HepG2 (cell line): ENCODE results near the gene TBC1D2B. TPM values are rescaled to one million over a fixed set of nuclear protein-coding genes. Genes with fewer than 3 reads are reported as not detected.

Experiments used
- CEBPZ ChIP-seq: IDR thresholded peaks from 2 replicates; pipeline ENCODE4 v1.6.1; 2012; ENCODE audit warnings: low read length, improper control_type of control experiment
- E2F1 ChIP-seq: sonication (generic); formaldehyde crosslinking; IDR thresholded peaks from 2 replicates; pipeline ENCODE4 v1.5.0; 2020; ENCODE audit warnings: missing genetic modification reagents
- ERF ChIP-seq: IDR thresholded peaks from 2 replicates; pipeline ENCODE4 v1.6.1; 2018; ENCODE audit warnings: missing biosample characterization, missing genetic modification reagents
- GLMP ChIP-seq: sonication (generic); formaldehyde crosslinking; IDR thresholded peaks from 2 replicates; pipeline ENCODE4 v1.9.0; 2021; ENCODE audit warnings: missing genetic modification reagents, mild to moderate bottlenecking, borderline replicate concordance
- HOXA3 ChIP-seq: sonication (generic); formaldehyde crosslinking; IDR thresholded peaks from 2 replicates; pipeline ENCODE4 v1.5.0; 2020; ENCODE audit warnings: missing genetic modification reagents
- HOXA9 ChIP-seq: sonication (generic); formaldehyde crosslinking; IDR thresholded peaks from 2 replicates; pipeline ENCODE4 v1.8.1; 2022; ENCODE audit warnings: missing genetic modification reagents, mild to moderate bottlenecking, moderate library complexity, borderline replicate concordance
- ISL2 ChIP-seq: sonication (generic); formaldehyde crosslinking; IDR thresholded peaks from 2 replicates; pipeline ENCODE4 v1.5.0; 2020; ENCODE audit warnings: missing genetic modification reagents
- MAZ ChIP-seq, 2 experiments: sonication (generic) in 1 of 2; formaldehyde crosslinking in 1 of 2; IDR thresholded peaks; 2 replicates each; pipeline versions ENCODE4 v1.5.0 to v1.6.1; 2012 to 2020; ENCODE audit warnings: low read depth in 2 of 2, mild to moderate bottlenecking in 2 of 2, borderline replicate concordance in 1 of 2, improper control_type of control experiment in 1 of 2, low read length in 1 of 2, missing genetic modification reagents in 1 of 2, moderate library complexity in 1 of 2
- NFKB2 ChIP-seq: sonication (generic); formaldehyde crosslinking; IDR thresholded peaks from 2 replicates; pipeline ENCODE4 v1.4.0; 2020; ENCODE audit warnings: missing genetic modification reagents, borderline replicate concordance
- SMC3 ChIP-seq: IDR thresholded peaks from 2 replicates; pipeline ENCODE4 v1.6.1; 2011; ENCODE audit warnings: low read length, improper control_type of control experiment
- TEAD3 ChIP-seq: optimal IDR thresholded peaks from 2 replicates; pipeline ENCODE3; 2016; ENCODE audit warnings: borderline replicate concordance
- ZBTB46 ChIP-seq: sonication (generic); formaldehyde crosslinking; IDR thresholded peaks from 2 replicates; pipeline ENCODE4 v1.4.0; 2020; ENCODE audit warnings: mild to moderate bottlenecking, missing genetic modification reagents, borderline replicate concordance
- ZNF138 ChIP-seq: sonication (generic); formaldehyde crosslinking; IDR thresholded peaks from 2 replicates; pipeline ENCODE4 v1.5.0; 2020; ENCODE audit warnings: mild to moderate bottlenecking, low read depth, missing genetic modification reagents
- polyA plus RNA-seq, 8 experiments: library from polyadenylated mRNA; depleted of rRNA in 3 of 8; stranded (reverse) in 7 of 8; unstranded in 1 of 8; fragments of >200 nt; fragmentation: Illumina TruSeq in 4 of 8; extraction: Trizol in 4 of 8; gene quantifications; 2 replicates each; pipeline versions ENCODE4 v1.2.1 to v1.2.3, GENCODE V29; 2011 to 2016; ENCODE audit warnings: low read depth in 4 of 8, missing spikeins in 1 of 8, mixed read lengths in 1 of 8; ENCODE audit not compliant: insufficient read depth in 1 of 8
- total RNA-seq, 5 experiments: library from RNA; depleted of rRNA; stranded (reverse); fragments of >200 nt; fragmentation: Illumina TruSeq; extraction: Trizol; gene quantifications; 2 replicates each; pipeline ENCODE4 v1.2.3, GENCODE V29; 2016; ENCODE audit warnings: low read depth in 1 of 5
- TF ChIP-seq, protein P1 (sequence below): sonication (generic); formaldehyde crosslinking; IDR thresholded peaks from 2 replicates; pipeline ENCODE4 v1.4.0; 2020; ENCODE audit warnings: missing genetic modification reagents
- TF ChIP-seq, protein P2 (sequence below): IDR thresholded peaks from 2 replicates; pipeline ENCODE4 v1.6.1; 2016; ENCODE audit warnings: low read depth

Gene TBC1D2B
- total and polyA plus RNA-seq, 2 of the 13 experiments (the other 11 are each of a cell fraction or from before 2014, with no cell fraction given), result 10.1 to 14.4 TPM

- TF ChIP-seq ERF (CRISPR knock-in tag) (peak; percentile 27; the same call in 1 of the 2 replicates), ISL2 (CRISPR knock-in tag) (no peak), HOXA3 (CRISPR knock-in tag) (0 out of 2 replicates have a peak, but pooled peaks have one; percentile 23), HOXA9 (CRISPR knock-in tag) (no peak), ZBTB46 (no peak), NFKB2 (CRISPR knock-in tag) (peak; percentile 48; the same call in 1 of the 2 replicates), E2F1 (CRISPR knock-in tag) (no peak), TEAD3 (CRISPR knock-in tag) (peak; percentile 24), SMC3 (peak; percentile 44; the same call in 1 of the 2 replicates), CEBPZ (no peak), ZNF138 (CRISPR knock-in tag) (no peak), MAZ (IDR thresholded peaks at IDR 0.05; ENCODE audit: borderline replicate concordance, low read depth, low read length) (no peak), MAZ (CRISPR knock-in tag; IDR thresholded peaks at IDR 0.05; ENCODE audit: low read depth) (peak; percentile 74), GLMP (CRISPR knock-in tag) (no peak)
- TF ChIP-seq, protein P1, sequence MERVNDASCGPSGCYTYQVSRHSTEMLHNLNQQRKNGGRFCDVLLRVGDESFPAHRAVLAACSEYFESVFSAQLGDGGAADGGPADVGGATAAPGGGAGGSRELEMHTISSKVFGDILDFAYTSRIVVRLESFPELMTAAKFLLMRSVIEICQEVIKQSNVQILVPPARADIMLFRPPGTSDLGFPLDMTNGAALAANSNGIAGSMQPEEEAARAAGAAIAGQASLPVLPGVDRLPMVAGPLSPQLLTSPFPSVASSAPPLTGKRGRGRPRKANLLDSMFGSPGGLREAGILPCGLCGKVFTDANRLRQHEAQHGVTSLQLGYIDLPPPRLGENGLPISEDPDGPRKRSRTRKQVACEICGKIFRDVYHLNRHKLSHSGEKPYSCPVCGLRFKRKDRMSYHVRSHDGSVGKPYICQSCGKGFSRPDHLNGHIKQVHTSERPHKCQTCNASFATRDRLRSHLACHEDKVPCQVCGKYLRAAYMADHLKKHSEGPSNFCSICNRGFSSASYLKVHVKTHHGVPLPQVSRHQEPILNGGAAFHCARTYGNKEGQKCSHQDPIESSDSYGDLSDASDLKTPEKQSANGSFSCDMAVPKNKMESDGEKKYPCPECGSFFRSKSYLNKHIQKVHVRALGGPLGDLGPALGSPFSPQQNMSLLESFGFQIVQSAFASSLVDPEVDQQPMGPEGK (CRISPR knock-in tag), result 0 out of 2 replicates have a peak, but pooled peaks have one; percentile 37
- TF ChIP-seq, protein P2, sequence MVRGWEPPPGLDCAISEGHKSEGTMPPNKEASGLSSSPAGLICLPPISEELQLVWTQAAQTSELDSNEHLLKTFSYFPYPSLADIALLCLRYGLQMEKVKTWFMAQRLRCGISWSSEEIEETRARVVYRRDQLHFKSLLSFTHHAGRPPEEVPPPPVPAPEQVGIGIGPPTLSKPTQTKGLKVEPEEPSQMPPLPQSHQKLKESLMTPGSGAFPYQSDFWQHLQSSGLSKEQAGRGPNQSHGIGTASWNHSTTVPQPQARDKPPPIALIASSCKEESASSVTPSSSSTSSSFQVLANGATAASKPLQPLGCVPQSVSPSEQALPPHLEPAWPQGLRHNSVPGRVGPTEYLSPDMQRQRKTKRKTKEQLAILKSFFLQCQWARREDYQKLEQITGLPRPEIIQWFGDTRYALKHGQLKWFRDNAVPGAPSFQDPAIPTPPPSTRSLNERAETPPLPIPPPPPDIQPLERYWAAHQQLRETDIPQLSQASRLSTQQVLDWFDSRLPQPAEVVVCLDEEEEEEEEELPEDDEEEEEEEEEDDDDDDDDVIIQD (CRISPR knock-in tag), result no peak
Measured at GRCh38 chr15:78000091-78000926, 77.2 kb downstream of the TBC1D2B start (continued).
